ENCODE data around the gene ARID3A. TPM values are rescaled to one million over a fixed set of nuclear protein-coding genes. Genes with fewer than 3 reads are reported as not detected.

The ARID3A gene
- total RNA-seq, 1 donor from 2014 or later = 106 TPM

- no peak overlapping the region for H3K4me3 Mint-ChIP-seq (ENCODE audit: unreplicated experiment)
- Histone ChIP-seq H3K4me1 (ENCODE audit: insufficient read depth, low read length) (peaks cover 26% of the 10 kb centered on the region), H3K79me2 (ENCODE audit: insufficient read depth, low read length) (peaks cover 43% of the 10 kb centered on the region), H3K36me3 (ENCODE audit: insufficient read depth, low read length) (no peaks in the 10 kb centered on the region), H4K20me1 (ENCODE audit: insufficient read depth, low read length) (peaks cover 44% of the 10 kb centered on the region), H2AFZ (ENCODE audit: low read depth, low read length) (no peak overlapping the region), H3K4me2 (ENCODE audit: low read length) (no peak overlapping the region), H3K27me3 (ENCODE audit: insufficient read depth, low read length) (no peaks in the 10 kb centered on the region), H3K9me3 (ENCODE audit: insufficient read depth, low read depth, low read length) (no peaks in the 10 kb centered on the region), H3K9ac (ENCODE audit: low read length) (no peak overlapping the region), H3K4me3 (ENCODE audit: insufficient read depth, low read depth, low read length) (no peak overlapping the region), H3K27ac (ENCODE audit: low read depth, low read length) (no peak overlapping the region)
- no peak for TF ChIP-seq EZH2 (IDR thresholded peaks at IDR 0.05; ENCODE audit: insufficient read depth, low read length)
- no peak for TF ChIP-seq CTCF (IDR thresholded peaks at IDR 0.05; ENCODE audit: insufficient read depth, low read depth, low read length)
- H3K9me3 Mint-ChIP-seq (ENCODE audit: unreplicated experiment) = no peaks in the 10 kb centered on the region
- peaks cover 12% of the 10 kb centered on the region for H3K4me1 Mint-ChIP-seq (ENCODE audit: low read depth, unreplicated experiment)
- FAIRE-seq (no peak), DNase-seq (ENCODE audit: low read depth) (no peak)
- no peak overlapping the region for H3K27ac Mint-ChIP-seq (ENCODE audit: unreplicated experiment)
- no peaks in the 10 kb centered on the region for H3K27me3 Mint-ChIP-seq (ENCODE audit: low read depth, unreplicated experiment)
- peaks cover 6% of the 10 kb centered on the region for H3K36me3 Mint-ChIP-seq (ENCODE audit: low read depth, unreplicated experiment)
Measured at GRCh38 chr19:954272-954671, 28.4 kb downstream of the ARID3A start.

- no peak for DNase-seq (ENCODE audit: low read depth)
- no peak overlapping the region for H3K4me3 ChIP-seq (ENCODE audit: insufficient read depth, low read depth, low read length)
- Mint-ChIP-seq H3K27me3 (ENCODE audit: low read depth, unreplicated experiment) (no peaks in the 10 kb centered on the region), H3K4me3 (ENCODE audit: unreplicated experiment) (no peak overlapping the region), H3K36me3 (ENCODE audit: low read depth, unreplicated experiment) (peaks cover 9% of the 10 kb centered on the region), H3K27ac (ENCODE audit: unreplicated experiment) (no peak overlapping the region), H3K4me1 (ENCODE audit: low read depth, unreplicated experiment) (peaks cover 14% of the 10 kb centered on the region), H3K9me3 (ENCODE audit: unreplicated experiment) (no peaks in the 10 kb centered on the region)
- no peaks in the 10 kb centered on the region for H3K27me3 ChIP-seq (ENCODE audit: insufficient read depth, low read length)
- H3K9me3 ChIP-seq (ENCODE audit: insufficient read depth, low read depth, low read length) = no peaks in the 10 kb centered on the region
- no peaks in the 10 kb centered on the region for H3K36me3 ChIP-seq (ENCODE audit: insufficient read depth, low read length)
- H3K4me2 ChIP-seq (ENCODE audit: low read length) = no peak overlapping the region
- no peak overlapping the region for H2AFZ ChIP-seq (ENCODE audit: low read depth, low read length)
- TF ChIP-seq CTCF (IDR thresholded peaks at IDR 0.05; ENCODE audit: insufficient read depth, low read depth, low read length) = no peak
- no peak for TF ChIP-seq EZH2 (IDR thresholded peaks at IDR 0.05; ENCODE audit: insufficient read depth, low read length)
- FAIRE-seq = no peak
- peaks cover 50% of the 10 kb centered on the region for H4K20me1 ChIP-seq (ENCODE audit: insufficient read depth, low read length)
- peaks cover 26% of the 10 kb centered on the region for H3K4me1 ChIP-seq (ENCODE audit: insufficient read depth, low read length)
- H3K79me2 ChIP-seq (ENCODE audit: insufficient read depth, low read length) = peaks cover 47% of the 10 kb centered on the region
- no peak overlapping the region for H3K27ac ChIP-seq (ENCODE audit: low read depth, low read length)
- H3K9ac ChIP-seq (ENCODE audit: low read length) = no peak overlapping the region
Measured at GRCh38 chr19:954672-955494, 29.0 kb downstream of the ARID3A start.

Data from astrocyte (in vitro differentiated cells and primary cell).